Stimulated activated CD8-positive, alpha-beta memory T cell treated with anti-CD3 and anti-CD28 coated beads, Interleukin-15, amount 100 ng/mL, for 48 hours (primary cell): ENCODE results near the gene ZSWIM3.
"Not testable (repeated sequence)": the region's sequence is repeated elsewhere in the genome, so short reads cannot be mapped to it uniquely, and the experiment has no call there.

ENCODE experiments used
- DNase-seq, 2 donors: peaks; one replicate each; pipeline ENCODE4 v3.0.0-alpha.2; 2020; ENCODE audit warnings: low read depth in 2 of 2

ZSWIM3 gene

GRCh38 chr20:45890077-45890984, 32.9 kb downstream of the ZSWIM3 start:
- peak; percentile 39 to 42 for DNase-seq

GRCh38 chr20:45890985-45891983, 33.9 kb downstream of the ZSWIM3 start, which contains the start of the genes CTSA and NEURL2:
Gene CTSA (plus strand): TSS chr20:45891335. CDS start chr20:45891569, 234 bp downstream.
Gene NEURL2 (minus strand): TSS chr20:45891208. CDS start chr20:45890991, 217 bp downstream.
- peak; percentile 74 to 79 for DNase-seq

- DNase-seq: no peak
Measured at GRCh38 chr20:45892049-45892825, 34.8 kb downstream of the ZSWIM3 start.

GRCh38 chr20:45892828-45893500, 35.5 kb downstream of the ZSWIM3 start:
- DNase-seq: no peak

- DNase-seq: no peak
Measured at GRCh38 chr20:45893831-45894230, 36.4 kb downstream of the ZSWIM3 start.

- DNase-seq: no peak
Measured at GRCh38 chr20:45894797-45895196, 37.4 kb downstream of the ZSWIM3 start.

GRCh38 chr20:45896641-45897161, 39.3 kb downstream of the ZSWIM3 start:
- no peak for DNase-seq

GRCh38 chr20:45897289-45897688, 39.9 kb downstream of the ZSWIM3 start:
- DNase-seq: no peak

GRCh38 chr20:45897692-45898091, 40.3 kb downstream of the ZSWIM3 start:
- DNase-seq: no peak

GRCh38 chr20:45898285-45898684, 40.9 kb downstream of the ZSWIM3 start:
- no peak for DNase-seq

GRCh38 chr20:45899046-45899835, 41.8 kb downstream of the ZSWIM3 start:
- DNase-seq: no peak

GRCh38 chr20:45901332-45901731, 43.9 kb downstream of the ZSWIM3 start:
- not testable (repeated sequence) for DNase-seq

GRCh38 chr20:45902199-45902701, 44.8 kb downstream of the ZSWIM3 start:
- DNase-seq: no peak

- no peak for DNase-seq
Measured at GRCh38 chr20:45904583-45905504, 47.4 kb downstream of the ZSWIM3 start.

GRCh38 chr20:45905505-45906079, 48.2 kb downstream of the ZSWIM3 start:
- DNase-seq: no peak

GRCh38 chr20:45907219-45907948, 50.0 kb downstream of the ZSWIM3 start:
- no peak for DNase-seq

- DNase-seq: no peak
Measured at GRCh38 chr20:45908084-45908483, 50.7 kb downstream of the ZSWIM3 start.
